HG03108 (cell line): Measurements from ENCODE around the gene MNT.
A peak's percentile ranks its signal among the peaks of the same experiment; 100 is the strongest.
"Not testable (repeated sequence)": the region's sequence is repeated elsewhere in the genome, so short reads cannot be mapped to it uniquely, and the experiment has no call there.

ENCODE experiments used
- ATAC-seq: cut with Tn5 transposase; IDR thresholded peaks from one replicate; pipeline ENCODE4 v1.9.1; 2021; ENCODE audit warnings: moderate library complexity; ENCODE audit not compliant: unreplicated experiment

The MNT gene

GRCh38 chr17:2400877-2401425, at the start of gene MNT:
Gene MNT, minus strand, starts transcription at chr17:2401060. Its CDS starts 348 bp downstream, at chr17:2400712.
- peak; percentile 22 for ATAC-seq

- ATAC-seq = no peak
These were observed 49.3 kb upstream of the MNT start for GRCh38 chr17:2450016-2450650.

- no peak for ATAC-seq
These were observed 48.6 kb upstream of the MNT start for GRCh38 chr17:2449486-2449885.

- not testable (repeated sequence) for ATAC-seq
These were observed 46.6 kb upstream of the MNT start for GRCh38 chr17:2447479-2447878.

- no peak for ATAC-seq
These were observed 44.8 kb upstream of the MNT start for GRCh38 chr17:2445638-2446037.

GRCh38 chr17:2444382-2444781, 43.5 kb upstream of the MNT start:
- ATAC-seq = no peak

- ATAC-seq = no peak
These were observed 41.3 kb upstream of the MNT start for GRCh38 chr17:2442166-2442565.

GRCh38 chr17:2440930-2441329, 40.1 kb upstream of the MNT start:
- no peak for ATAC-seq

- not testable (repeated sequence) for ATAC-seq
These were observed 39.1 kb upstream of the MNT start for GRCh38 chr17:2439997-2440396.

- no peak for ATAC-seq
These were observed 38.0 kb upstream of the MNT start for GRCh38 chr17:2438823-2439222.

- ATAC-seq = no peak
These were observed 35.6 kb upstream of the MNT start for GRCh38 chr17:2436316-2436905.

GRCh38 chr17:2435862-2436261, 35.0 kb upstream of the MNT start:
- no peak for ATAC-seq

- no peak for ATAC-seq
These were observed 34.4 kb upstream of the MNT start for GRCh38 chr17:2435181-2435741.

- ATAC-seq = no peak
These were observed 32.8 kb upstream of the MNT start for GRCh38 chr17:2433696-2434095.

- ATAC-seq = no peak
These were observed 27.1 kb upstream of the MNT start for GRCh38 chr17:2427910-2428309.

- no peak for ATAC-seq
These were observed 26.4 kb upstream of the MNT start for GRCh38 chr17:2427215-2427614.

- ATAC-seq = no peak
These were observed 22.4 kb upstream of the MNT start for GRCh38 chr17:2423271-2423670.

- ATAC-seq = no peak
These were observed 20.7 kb upstream of the MNT start for GRCh38 chr17:2421315-2422147.

- no peak for ATAC-seq
These were observed 19.3 kb upstream of the MNT start for GRCh38 chr17:2420176-2420575.

- no peak for ATAC-seq
These were observed 18.6 kb upstream of the MNT start for GRCh38 chr17:2419486-2419885.

GRCh38 chr17:2418572-2418971, 17.7 kb upstream of the MNT start:
- no peak for ATAC-seq
